GM23338 (cell line): ENCODE measurements around the gene SULT6B1. TPM values are rescaled to one million over a fixed set of nuclear protein-coding genes. Genes with fewer than 3 reads are reported as not detected.
"Not testable (repeated sequence)": the region's sequence is repeated elsewhere in the genome, so short reads cannot be mapped to it uniquely, and the experiment has no call there.

Experiments used
- ATAC-seq: fragments of 200-7000 bp; cut with Tn5 transposase; 3 replicates; pipeline ENCODE4 v1.9.1; 2020
- DNase-seq: peaks from one replicate; pipeline ENCODE4 v3.0.0-alpha.2; 2015; ENCODE audit warnings: low spot score
- H2AFZ ChIP-seq: fragments of 200-600 bp; sonication (generic); 2 replicates; pipeline ENCODE4 v1.8.0; 2016; ENCODE audit warnings: antibody characterized with exemption, mild to moderate bottlenecking, moderate library complexity
- H3F3A ChIP-seq: fragments of 200-600 bp; sonication (generic); replicated peaks from 2 replicates; pipeline ENCODE4 v1.8.0; 2017; ENCODE audit warnings: antibody characterized with exemption, mixed run types, low read depth
- H3K27ac ChIP-seq: fragments of 200-600 bp; sonication (generic); 2 replicates; pipeline ENCODE4 v1.6.1; 2016; ENCODE audit warnings: low read depth
- H3K27me3 ChIP-seq: fragments of 200-600 bp; sonication (generic); 2 replicates; pipeline ENCODE4 v1.8.0; 2016; ENCODE audit warnings: mild to moderate bottlenecking, mixed run types, moderate library complexity; ENCODE audit not compliant: insufficient read depth
- H3K36me3 ChIP-seq: fragments of 200-600 bp; sonication (generic); 2 replicates; pipeline ENCODE4 v1.8.0; 2016; ENCODE audit warnings: mild to moderate bottlenecking; ENCODE audit not compliant: insufficient read depth
- H3K4me1 ChIP-seq: fragments of 200-600 bp; sonication (generic); 2 replicates; pipeline ENCODE4 v1.8.0; 2016; ENCODE audit warnings: mild to moderate bottlenecking, moderate library complexity; ENCODE audit not compliant: insufficient read depth
- H3K4me2 ChIP-seq: fragments of 200-600 bp; sonication (generic); 2 replicates; pipeline ENCODE4 v1.7.1; 2017; ENCODE audit warnings: mixed run types
- H3K4me3 ChIP-seq: fragments of 200-600 bp; sonication (generic); 2 replicates; pipeline ENCODE4 v1.6.1; 2016; ENCODE audit warnings: mixed run types
- H3K79me2 ChIP-seq: fragments of 200-600 bp; sonication (generic); replicated peaks from 2 replicates; pipeline ENCODE4 v1.8.0; 2017; ENCODE audit warnings: mild to moderate bottlenecking; ENCODE audit not compliant: insufficient read depth
- H3K9me2 ChIP-seq: fragments of 200-600 bp; sonication (generic); 2 replicates; pipeline ENCODE4 v1.8.0; 2017; ENCODE audit not compliant: insufficient read depth
- H4K20me1 ChIP-seq: fragments of 200-600 bp; sonication (generic); replicated peaks from 2 replicates; pipeline ENCODE4 v1.8.0; 2017; ENCODE audit warnings: mild to moderate bottlenecking; ENCODE audit not compliant: insufficient read depth
- H3K27ac Mint-ChIP-seq: 2 replicates; pipeline ENCODE4 v1.8.0; 2020; ENCODE audit warnings: inconsistent platforms, mild to moderate bottlenecking, moderate library complexity, mixed read lengths
- H3K27me3 Mint-ChIP-seq: 3 replicates; pipeline ENCODE4 v1.8.0; 2022; ENCODE audit warnings: low read depth, mild to moderate bottlenecking, moderate library complexity, mixed read lengths, inconsistent platforms; ENCODE audit not compliant: insufficient read depth, poor library complexity
- H3K36me3 Mint-ChIP-seq: 3 replicates; pipeline ENCODE4 v1.8.0; 2021; ENCODE audit warnings: low read depth, mild to moderate bottlenecking, inconsistent platforms, moderate library complexity, mixed read lengths
- H3K4me1 Mint-ChIP-seq: 3 replicates; pipeline ENCODE4 v1.8.0; 2020; ENCODE audit warnings: mild to moderate bottlenecking, inconsistent platforms, mixed read lengths
- H3K4me3 Mint-ChIP-seq: 3 replicates; pipeline ENCODE4 v1.8.0; 2021; ENCODE audit warnings: moderate library complexity, mild to moderate bottlenecking, inconsistent platforms, mixed read lengths
- H3K9me3 Mint-ChIP-seq: 3 replicates; pipeline ENCODE4 v1.8.0; 2020; ENCODE audit warnings: moderate library complexity, mild to moderate bottlenecking, inconsistent platforms, mixed read lengths
- EZH2 ChIP-seq: fragments of 200-600 bp; sonication (generic); IDR thresholded peaks from one replicate; pipeline ENCODE4 v1.8.0; 2017; ENCODE audit warnings: antibody characterized with exemption, mild to moderate bottlenecking, low read depth; ENCODE audit not compliant: unreplicated experiment
- ZNF462 ChIP-seq: fragments of 250-450 bp; sonication (Bioruptor Pico); IDR thresholded peaks from 2 replicates; pipeline ENCODE4 v1.5.0; 2020; ENCODE audit warnings: mild to moderate bottlenecking, moderate library complexity
- polyA plus RNA-seq: library from polyadenylated mRNA; unstranded; fragments of >200 nt; fragmentation: Nextera tagmentation; extraction: Ambion mirVana; gene quantifications from 2 replicates; pipeline ENCODE4 v1.2.1, GENCODE V29; 2016
- total RNA-seq: library from RNA; depleted of rRNA; stranded (reverse); fragments of >200 nt; shearing (Covaris generic); gene quantifications from 2 replicates; pipeline ENCODE4 v1.2.3, GENCODE V29; 2014
- TF ChIP-seq, protein P1 (sequence below): IDR thresholded peaks from one replicate; pipeline ENCODE4 v1.6.1; 2018; ENCODE audit warnings: antibody characterized with exemption; ENCODE audit not compliant: unreplicated experiment
- TF ChIP-seq, protein P2 (sequence below): IDR thresholded peaks from 2 replicates; pipeline ENCODE4 v1.6.1; 2016; ENCODE audit warnings: antibody characterized with exemption

SULT6B1 gene
- total and polyA plus RNA-seq, 2 experiments from 2014 or later, result not detected

DNA sequence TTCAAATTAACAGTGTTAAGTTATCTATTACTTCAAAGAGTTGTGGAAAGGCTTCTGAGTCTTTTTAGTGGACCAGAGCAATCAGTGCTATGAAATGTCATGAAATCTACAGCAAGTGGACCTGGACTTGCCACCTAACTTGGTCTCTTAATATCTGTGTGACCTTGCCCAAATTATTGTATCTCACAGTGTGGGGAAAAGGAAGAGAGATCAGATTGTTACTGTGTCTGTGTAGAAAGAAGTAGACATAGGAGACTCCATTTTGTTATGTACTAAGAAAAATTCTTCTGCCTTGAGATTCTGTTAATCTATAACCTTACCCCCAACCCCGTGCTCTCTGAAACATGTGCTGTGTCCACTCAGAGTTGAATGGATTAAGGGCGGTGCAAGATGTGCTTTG, 36.7 kb upstream of the SULT6B1 start:
- peak overlapping the region; percentile 64 for H3K4me3 Mint-ChIP-seq
- peak overlapping the region; percentile 92 for H3K27ac Mint-ChIP-seq
- H3K9me2 ChIP-seq, H3K9me3 Mint-ChIP-seq, H3K27me3 Mint-ChIP-seq, DNase-seq, H3K27me3 ChIP-seq, ATAC-seq, H2AFZ ChIP-seq: not testable (repeated sequence)
- Histone ChIP-seq H3F3A (peaks cover 22% of the 10 kb centered on the region), H3K4me3 (peak overlapping the region; percentile 24), H3K36me3 (peaks cover 43% of the 10 kb centered on the region), H3K79me2 (peaks cover 93% of the 10 kb centered on the region), H3K27ac (peak overlapping the region; percentile 97), H4K20me1 (peaks cover 21% of the 10 kb centered on the region; the same call in 1 of the 2 replicates), H3K4me2 (peak overlapping the region; percentile 73), H3K4me1 (peaks cover 62% of the 10 kb centered on the region)
- H3K36me3 Mint-ChIP-seq, result peaks cover 80% of the 10 kb centered on the region
- peaks cover 45% of the 10 kb centered on the region for H3K4me1 Mint-ChIP-seq

- peak overlapping the region; percentile 24; the same call in 1 of the 2 replicates for H3K4me3 ChIP-seq
- no peaks in the 10 kb centered on the region for H3K9me2 ChIP-seq
- peak overlapping the region; percentile 73 for H3K4me2 ChIP-seq
- no peaks in the 10 kb centered on the region for H3K27me3 ChIP-seq
- Mint-ChIP-seq H3K27me3 (no peaks in the 10 kb centered on the region), H3K36me3 (peaks cover 86% of the 10 kb centered on the region), H3K4me1 (peaks cover 42% of the 10 kb centered on the region), H3K4me3 (peak overlapping the region; percentile 17; the same call in 2 of the 3 replicates), H3K9me3 (no peaks in the 10 kb centered on the region), H3K27ac (peak overlapping the region; percentile 20; the same call in 1 of the 2 replicates)
- peaks cover 51% of the 10 kb centered on the region for H3K4me1 ChIP-seq
- H3K79me2 ChIP-seq, result peaks cover 90% of the 10 kb centered on the region
- DNase-seq (no peak), ATAC-seq (no peak)
- peaks cover 16% of the 10 kb centered on the region; the same call in 1 of the 2 replicates for H4K20me1 ChIP-seq
- H3F3A ChIP-seq, result peaks cover 25% of the 10 kb centered on the region
- peak overlapping the region; percentile 97 for H3K27ac ChIP-seq
- peaks cover 53% of the 10 kb centered on the region for H3K36me3 ChIP-seq
- TF ChIP-seq, protein P1, sequence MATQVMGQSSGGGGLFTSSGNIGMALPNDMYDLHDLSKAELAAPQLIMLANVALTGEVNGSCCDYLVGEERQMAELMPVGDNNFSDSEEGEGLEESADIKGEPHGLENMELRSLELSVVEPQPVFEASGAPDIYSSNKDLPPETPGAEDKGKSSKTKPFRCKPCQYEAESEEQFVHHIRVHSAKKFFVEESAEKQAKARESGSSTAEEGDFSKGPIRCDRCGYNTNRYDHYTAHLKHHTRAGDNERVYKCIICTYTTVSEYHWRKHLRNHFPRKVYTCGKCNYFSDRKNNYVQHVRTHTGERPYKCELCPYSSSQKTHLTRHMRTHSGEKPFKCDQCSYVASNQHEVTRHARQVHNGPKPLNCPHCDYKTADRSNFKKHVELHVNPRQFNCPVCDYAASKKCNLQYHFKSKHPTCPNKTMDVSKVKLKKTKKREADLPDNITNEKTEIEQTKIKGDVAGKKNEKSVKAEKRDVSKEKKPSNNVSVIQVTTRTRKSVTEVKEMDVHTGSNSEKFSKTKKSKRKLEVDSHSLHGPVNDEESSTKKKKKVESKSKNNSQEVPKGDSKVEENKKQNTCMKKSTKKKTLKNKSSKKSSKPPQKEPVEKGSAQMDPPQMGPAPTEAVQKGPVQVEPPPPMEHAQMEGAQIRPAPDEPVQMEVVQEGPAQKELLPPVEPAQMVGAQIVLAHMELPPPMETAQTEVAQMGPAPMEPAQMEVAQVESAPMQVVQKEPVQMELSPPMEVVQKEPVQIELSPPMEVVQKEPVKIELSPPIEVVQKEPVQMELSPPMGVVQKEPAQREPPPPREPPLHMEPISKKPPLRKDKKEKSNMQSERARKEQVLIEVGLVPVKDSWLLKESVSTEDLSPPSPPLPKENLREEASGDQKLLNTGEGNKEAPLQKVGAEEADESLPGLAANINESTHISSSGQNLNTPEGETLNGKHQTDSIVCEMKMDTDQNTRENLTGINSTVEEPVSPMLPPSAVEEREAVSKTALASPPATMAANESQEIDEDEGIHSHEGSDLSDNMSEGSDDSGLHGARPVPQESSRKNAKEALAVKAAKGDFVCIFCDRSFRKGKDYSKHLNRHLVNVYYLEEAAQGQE, result peak; percentile 58
- TF ChIP-seq, protein P2, sequence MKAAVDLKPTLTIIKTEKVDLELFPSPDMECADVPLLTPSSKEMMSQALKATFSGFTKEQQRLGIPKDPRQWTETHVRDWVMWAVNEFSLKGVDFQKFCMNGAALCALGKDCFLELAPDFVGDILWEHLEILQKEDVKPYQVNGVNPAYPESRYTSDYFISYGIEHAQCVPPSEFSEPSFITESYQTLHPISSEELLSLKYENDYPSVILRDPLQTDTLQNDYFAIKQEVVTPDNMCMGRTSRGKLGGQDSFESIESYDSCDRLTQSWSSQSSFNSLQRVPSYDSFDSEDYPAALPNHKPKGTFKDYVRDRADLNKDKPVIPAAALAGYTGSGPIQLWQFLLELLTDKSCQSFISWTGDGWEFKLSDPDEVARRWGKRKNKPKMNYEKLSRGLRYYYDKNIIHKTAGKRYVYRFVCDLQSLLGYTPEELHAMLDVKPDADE, result no peak
- no peak overlapping the region for H2AFZ ChIP-seq
Observed at GRCh38 chr2:37224063-37224462, 35.6 kb upstream of the SULT6B1 start.

DNA sequence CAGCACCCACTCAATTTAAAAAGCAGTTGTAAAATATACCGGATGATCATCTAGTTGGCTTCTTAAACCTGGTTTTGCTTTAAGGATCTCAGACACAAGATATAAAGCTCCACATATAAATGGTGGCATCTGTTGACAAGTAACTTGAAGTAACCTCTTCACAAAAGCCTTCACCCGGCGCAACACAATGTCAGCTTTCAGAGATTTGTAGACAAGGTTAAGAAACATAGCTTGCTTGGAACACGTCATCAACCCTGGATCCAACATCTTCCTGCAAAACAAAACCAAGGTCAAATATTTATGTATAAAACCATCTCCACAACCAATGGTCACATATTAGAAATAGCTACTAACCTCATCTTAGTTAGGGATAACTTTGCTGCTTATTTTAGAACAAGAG, 34.7 kb upstream of the SULT6B1 start:
- H3K27me3 ChIP-seq, result no peaks in the 10 kb centered on the region
- H3F3A ChIP-seq, result peaks cover 26% of the 10 kb centered on the region
- DNase-seq, result no peak
- no peaks in the 10 kb centered on the region for H3K9me2 ChIP-seq
- no peaks in the 10 kb centered on the region for H3K27me3 Mint-ChIP-seq
- 0 out of 2 replicates have a peak overlapping the region, but pooled peaks have one; percentile 73 for H3K4me2 ChIP-seq
- no peak overlapping the region for H2AFZ ChIP-seq
- H4K20me1 ChIP-seq, result peaks cover 16% of the 10 kb centered on the region; the same call in 1 of the 2 replicates
- 0 out of 2 replicates have a peak overlapping the region, but pooled peaks have one; percentile 51 for H3K27ac ChIP-seq
- 0 out of 2 replicates have a peak overlapping the region, but pooled peaks have one; percentile 63 for H3K27ac Mint-ChIP-seq
- peaks cover 86% of the 10 kb centered on the region for H3K79me2 ChIP-seq
- H3K36me3 Mint-ChIP-seq, result peaks cover 86% of the 10 kb centered on the region
- H3K36me3 ChIP-seq, result peaks cover 59% of the 10 kb centered on the region
- no peak overlapping the region for H3K4me3 ChIP-seq
- H3K4me3 Mint-ChIP-seq, result no peak overlapping the region
- H3K4me1 Mint-ChIP-seq, result peaks cover 35% of the 10 kb centered on the region
- H3K4me1 ChIP-seq, result peaks cover 42% of the 10 kb centered on the region
- ATAC-seq, result no peak
- no peaks in the 10 kb centered on the region for H3K9me3 Mint-ChIP-seq
- TF ChIP-seq EZH2 (no peak), ZNF462 (CRISPR knock-in tag) (no peak)
